ENCODE measurements around the gene BSN.
"Not testable (repeated sequence)": the region's sequence is repeated elsewhere in the genome, so short reads cannot be mapped to it uniquely, and the experiment has no call there.

BSN gene

GRCh38 chr3:49675912-49676311 is 121.6 kb downstream of the BSN start:
- no peak overlapping the region for H3K4me3 ChIP-seq (ENCODE audit: low read depth, low read length)
- DNase-seq (ENCODE audit: low read depth), result no peak
- no peak for TF ChIP-seq MAX (IDR thresholded peaks at IDR 0.05; ENCODE audit: low read depth, low read length)

GRCh38 chr3:49680493-49681231 is 126.4 kb downstream of the BSN start:
- no peak overlapping the region for H3K4me3 ChIP-seq (ENCODE audit: low read depth, low read length)
- TF ChIP-seq MAX (IDR thresholded peaks at IDR 0.05; ENCODE audit: low read depth, low read length) (no peak), CTCF (IDR thresholded peaks at IDR 0.05; ENCODE audit: low read depth, low read length) (no peak), POLR2A (IDR thresholded peaks at IDR 0.05; ENCODE audit: extremely low read depth, insufficient read length) (no peak), MYC (IDR thresholded peaks at IDR 0.05; ENCODE audit: low read depth, low read length) (no peak)
- no peak for DNase-seq (ENCODE audit: low read depth)

- H3K4me3 ChIP-seq (ENCODE audit: low read depth, low read length), result no peak overlapping the region
- TF ChIP-seq CTCF (IDR thresholded peaks at IDR 0.05; ENCODE audit: low read depth, low read length) (no peak), POLR2A (IDR thresholded peaks at IDR 0.05; ENCODE audit: extremely low read depth, insufficient read length) (no peak), MAX (IDR thresholded peaks at IDR 0.05; ENCODE audit: low read depth, low read length) (no peak), MYC (IDR thresholded peaks at IDR 0.05; ENCODE audit: low read depth, low read length) (no peak)
- no peak for DNase-seq (ENCODE audit: low read depth)
These were observed 126.9 kb downstream of the BSN start for GRCh38 chr3:49681232-49681522.

GRCh38 chr3:49681543-49681942 is 127.3 kb downstream of the BSN start:
- TF ChIP-seq MAX (IDR thresholded peaks at IDR 0.05; ENCODE audit: low read depth, low read length) (no peak), MYC (IDR thresholded peaks at IDR 0.05; ENCODE audit: low read depth, low read length) (no peak), CTCF (IDR thresholded peaks at IDR 0.05; ENCODE audit: low read depth, low read length) (no peak), POLR2A (IDR thresholded peaks at IDR 0.05; ENCODE audit: extremely low read depth, insufficient read length) (no peak)
- H3K4me3 ChIP-seq (ENCODE audit: low read depth, low read length), result no peak overlapping the region
- no peak for DNase-seq (ENCODE audit: low read depth)

GRCh38 chr3:49683162-49683561 is 128.9 kb downstream of the BSN start:
- no peak for DNase-seq (ENCODE audit: low read depth)
- TF ChIP-seq POLR2A (IDR thresholded peaks at IDR 0.05; ENCODE audit: extremely low read depth, insufficient read length) (no peak), MYC (IDR thresholded peaks at IDR 0.05; ENCODE audit: low read depth, low read length) (no peak), MAX (IDR thresholded peaks at IDR 0.05; ENCODE audit: low read depth, low read length) (no peak), CTCF (IDR thresholded peaks at IDR 0.05; ENCODE audit: low read depth, low read length) (no peak)
- H3K4me3 ChIP-seq (ENCODE audit: low read depth, low read length), result no peak overlapping the region

GRCh38 chr3:49684453-49684852 is 130.2 kb downstream of the BSN start:
- H3K4me3 ChIP-seq (ENCODE audit: low read depth, low read length); DNase-seq (ENCODE audit: low read depth): not testable (repeated sequence)

- H3K4me3 ChIP-seq (ENCODE audit: low read depth, low read length); DNase-seq (ENCODE audit: low read depth): not testable (repeated sequence)
These were observed 130.8 kb downstream of the BSN start for GRCh38 chr3:49685103-49685502.

GRCh38 chr3:49685846-49686245 is 131.6 kb downstream of the BSN start:
- not testable (repeated sequence) for DNase-seq (ENCODE audit: low read depth); H3K4me3 ChIP-seq (ENCODE audit: low read depth, low read length)

- not testable (repeated sequence) for H3K4me3 ChIP-seq (ENCODE audit: low read depth, low read length); DNase-seq (ENCODE audit: low read depth)
These were observed 132.1 kb downstream of the BSN start for GRCh38 chr3:49686346-49686745.

- DNase-seq (ENCODE audit: low read depth); H3K4me3 ChIP-seq (ENCODE audit: low read depth, low read length): not testable (repeated sequence)
These were observed 132.6 kb downstream of the BSN start for GRCh38 chr3:49686769-49687423.

- not testable (repeated sequence) for DNase-seq (ENCODE audit: low read depth); H3K4me3 ChIP-seq (ENCODE audit: low read depth, low read length)
These were observed 133.1 kb downstream of the BSN start for GRCh38 chr3:49687424-49687795.

All from NB4 (cell line).